ENCODE results near the gene ASPSCR1.
"Not testable (repeated sequence)": the region's sequence is repeated elsewhere in the genome, so short reads cannot be mapped to it uniquely, and the experiment has no call there.

Gene ASPSCR1

DNA sequence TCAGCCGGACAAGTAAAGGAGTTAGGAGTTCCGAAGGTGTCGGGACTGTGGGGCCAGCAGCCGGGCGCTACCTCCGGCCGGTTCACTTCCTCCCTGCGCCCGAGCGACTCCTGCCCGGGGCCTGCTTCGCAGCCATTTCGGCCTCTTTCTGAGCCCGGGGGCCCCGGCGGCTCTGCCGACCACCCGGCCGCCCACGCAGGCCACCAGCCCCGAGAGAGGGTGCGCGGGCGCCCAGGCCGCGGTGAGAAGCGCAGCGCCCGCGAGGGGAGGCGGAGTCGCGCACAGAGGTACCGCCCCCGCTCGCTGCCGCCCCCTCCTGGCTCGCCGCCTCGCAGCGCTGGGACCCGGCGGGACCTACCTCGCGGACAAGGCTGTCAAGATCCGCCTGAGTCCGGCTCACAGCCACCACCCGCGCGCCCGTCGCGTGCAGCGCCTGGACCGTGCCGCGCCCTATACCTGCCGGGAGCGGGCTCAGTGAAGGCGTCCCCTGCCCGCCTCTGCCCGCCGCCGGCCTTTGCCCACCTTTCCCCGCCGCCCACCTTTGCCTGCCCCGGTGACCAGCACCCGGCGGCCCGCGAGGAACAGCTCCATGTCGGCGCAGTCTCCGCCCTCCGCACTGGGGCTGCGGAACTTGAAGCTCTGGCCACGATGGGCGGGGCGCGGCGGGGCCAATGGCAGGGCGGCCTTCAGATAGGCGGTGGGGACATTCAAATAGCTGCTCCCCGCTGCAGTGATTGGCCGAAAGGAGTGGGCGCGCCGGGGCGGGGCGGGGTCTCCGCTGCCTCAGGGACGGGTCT, 59.9 kb downstream of the ASPSCR1 start, which contains the start of gene DCXR:
TSS of gene DCXR (minus strand) at position 606 of the 797 bp plus-strand sequence. CDS start at position 591, 15 bp downstream.
- Histone ChIP-seq H3K9me3 (ENCODE audit: control insufficient read depth in 1 of 2, low read length in 2 of 2) (no peaks in the 10 kb centered on the region), H3K36me3 (ENCODE audit: control insufficient read depth in 1 of 2, insufficient read depth in 2 of 2, low read length in 2 of 2) (no peaks in the 10 kb centered on the region), H3K4me1 (ENCODE audit: control insufficient read depth in 1 of 2, insufficient read depth in 2 of 2, low read length in 2 of 2) (peaks cover 8 to 18% of the 10 kb centered on the region in 2 donors), H3K27ac (ENCODE audit: low read length) (peak within 1 kb of the TSS; percentile 51), H3K4me3 (ENCODE audit: low read depth in 1 of 2, low read length in 2 of 2) (peak within 1 kb of the TSS; percentile 64 to 73), H3K27me3 (ENCODE audit: low read depth, low read length) (no peaks in the 10 kb centered on the region)

DNA sequence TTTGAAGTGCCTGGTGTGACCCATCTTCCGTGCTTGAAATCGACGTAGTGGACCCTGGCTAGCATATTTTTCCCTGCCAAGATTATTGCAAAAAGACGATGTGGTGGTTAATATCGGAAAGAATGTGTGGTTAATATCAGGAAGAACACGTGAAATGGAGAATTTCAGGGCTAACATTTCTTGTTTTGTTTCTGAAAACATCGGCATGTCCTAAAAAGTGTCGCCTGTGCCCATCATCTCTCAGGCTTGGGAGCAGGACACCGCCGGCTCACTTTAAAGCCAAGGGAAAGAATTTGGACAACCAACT, 60.4 kb downstream of the ASPSCR1 start:
- Histone ChIP-seq H3K9me3 (ENCODE audit: control insufficient read depth in 1 of 2, low read length in 2 of 2) (no peaks in the 10 kb centered on the region), H3K4me3 (ENCODE audit: low read depth in 1 of 2, low read length in 2 of 2) (peak overlapping the region; percentile 59 to 73), H3K4me1 (ENCODE audit: control insufficient read depth in 1 of 2, insufficient read depth in 2 of 2, low read length in 2 of 2) (peaks cover 8 to 17% of the 10 kb centered on the region in 2 donors), H3K27me3 (ENCODE audit: low read depth, low read length) (no peaks in the 10 kb centered on the region), H3K36me3 (ENCODE audit: control insufficient read depth in 1 of 2, insufficient read depth in 2 of 2, low read length in 2 of 2) (no peaks in the 10 kb centered on the region), H3K27ac (ENCODE audit: low read length) (no peak overlapping the region)

DNA sequence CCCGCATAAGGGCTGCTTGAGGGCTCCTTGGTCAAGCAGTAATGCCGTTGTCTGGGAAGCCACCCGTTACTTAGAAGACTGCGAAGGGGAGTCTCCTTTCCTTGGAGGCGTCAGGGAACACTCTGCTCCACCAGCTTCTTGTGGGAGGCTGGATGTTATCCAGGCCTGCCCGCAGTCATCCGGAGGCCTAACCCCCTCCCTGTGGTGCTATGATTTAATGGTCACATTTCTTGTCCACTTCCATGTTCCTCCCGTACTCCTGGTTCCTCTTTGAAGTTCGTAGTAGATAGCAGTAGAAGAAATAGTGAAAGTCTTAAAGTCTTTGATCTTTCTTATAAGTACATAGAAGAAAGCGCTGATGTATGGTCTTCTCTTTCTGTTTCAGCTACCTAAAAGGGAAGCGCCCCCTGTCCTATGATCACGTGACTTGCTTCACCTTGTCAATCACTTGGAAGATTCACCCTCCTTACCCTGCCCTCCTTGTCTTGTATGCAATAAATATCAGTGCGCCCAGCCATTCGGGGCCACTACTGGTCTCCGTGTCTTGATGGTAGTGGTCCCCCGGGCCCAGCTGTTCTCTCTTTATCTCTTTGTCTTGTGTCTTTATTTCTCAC, 61.5 kb downstream of the ASPSCR1 start:
- H3K27ac ChIP-seq (ENCODE audit: low read length) = not testable (repeated sequence)

DNA sequence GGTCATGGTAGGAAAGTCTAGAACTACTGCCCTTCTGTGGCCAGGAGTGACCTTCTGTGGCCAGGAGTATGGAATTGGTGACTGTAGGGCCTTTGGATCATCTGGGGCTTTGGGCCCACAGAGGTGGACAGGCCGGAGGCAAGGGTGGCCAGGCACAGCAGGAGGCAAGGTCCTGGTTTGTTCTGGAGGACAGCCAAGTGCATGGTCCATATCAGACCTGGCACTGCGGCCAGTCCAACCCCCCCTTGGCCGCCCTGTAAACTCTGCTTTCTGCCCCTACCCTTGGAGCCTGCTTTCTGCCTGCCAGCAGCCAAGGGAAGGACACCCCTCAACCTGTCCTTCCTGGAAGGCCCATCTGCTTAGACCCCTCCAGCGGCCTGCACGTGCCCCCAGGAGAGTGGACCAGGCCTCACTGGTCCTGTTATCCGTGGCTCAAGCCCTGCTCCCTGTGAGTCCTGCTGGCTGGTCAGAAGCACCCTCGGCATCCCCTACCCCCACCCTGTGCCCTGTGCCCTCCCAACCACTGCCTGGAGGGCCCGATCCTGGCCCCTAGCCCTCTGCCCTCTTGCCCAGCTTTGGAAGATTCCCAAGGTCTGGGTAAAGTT, 62.4 kb downstream of the ASPSCR1 start:
- H3K27me3 ChIP-seq (ENCODE audit: low read depth, low read length) = no peaks in the 10 kb centered on the region
- H3K36me3 ChIP-seq (ENCODE audit: control insufficient read depth in 1 of 2, insufficient read depth in 2 of 2, low read length in 2 of 2) = no peaks in the 10 kb centered on the region

More for the DNA sequence above, 61.5 kb downstream of the ASPSCR1 start:
- H3K27me3 ChIP-seq (ENCODE audit: low read depth, low read length); H3K4me3 ChIP-seq (ENCODE audit: low read depth in 1 of 2, low read length in 2 of 2); H3K36me3 ChIP-seq (ENCODE audit: control insufficient read depth in 1 of 2, insufficient read depth in 2 of 2, low read length in 2 of 2); H3K9me3 ChIP-seq (ENCODE audit: control insufficient read depth in 1 of 2, low read length in 2 of 2): not testable (repeated sequence)
- H3K4me1 ChIP-seq (ENCODE audit: control insufficient read depth in 1 of 2, insufficient read depth in 2 of 2, low read length in 2 of 2) = peaks cover 8 to 17% of the 10 kb centered on the region in 2 donors

DNA sequence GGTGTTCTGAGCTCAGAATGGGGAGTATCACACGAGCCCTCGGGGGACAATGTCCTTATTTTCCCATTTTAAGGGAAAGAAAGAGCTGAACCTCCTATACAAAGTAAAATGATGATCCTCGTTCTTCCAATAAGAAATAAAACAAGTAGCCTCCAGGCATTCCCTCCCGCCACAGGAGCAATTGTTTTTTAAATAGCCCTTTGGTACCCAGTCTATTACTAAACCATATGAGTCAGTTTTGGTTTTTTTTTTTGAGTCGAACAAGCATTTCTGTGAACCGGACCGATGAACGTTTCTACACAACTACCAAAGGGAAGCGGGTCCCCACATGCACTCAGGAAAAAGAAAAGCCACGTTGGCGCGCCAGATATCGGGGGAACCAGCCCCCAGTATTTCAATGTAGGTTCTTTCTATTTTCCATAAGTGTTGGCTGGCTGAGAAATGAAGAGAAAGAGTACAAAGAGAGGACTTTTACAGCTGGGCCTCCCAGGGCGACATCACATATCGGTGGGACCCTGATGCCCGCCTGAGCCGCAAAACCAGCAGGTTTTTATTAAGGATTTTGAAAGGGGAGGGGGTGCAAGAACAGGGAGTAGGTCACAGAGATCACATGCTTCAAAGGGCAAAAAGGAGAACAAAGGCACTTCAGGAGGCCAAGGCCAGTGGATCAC, 63.9 kb downstream of the ASPSCR1 start:
- Histone ChIP-seq H3K4me1 (ENCODE audit: control insufficient read depth in 1 of 2, insufficient read depth in 2 of 2, low read length in 2 of 2) (peaks cover 8 to 12% of the 10 kb centered on the region in 2 donors), H3K36me3 (ENCODE audit: control insufficient read depth in 1 of 2, insufficient read depth in 2 of 2, low read length in 2 of 2) (no peaks in the 10 kb centered on the region), H3K9me3 (ENCODE audit: control insufficient read depth in 1 of 2, low read length in 2 of 2) (no peaks in the 10 kb centered on the region), H3K27ac (ENCODE audit: low read length) (no peak overlapping the region), H3K4me3 (ENCODE audit: low read depth in 1 of 2, low read length in 2 of 2) (no peak overlapping the region), H3K27me3 (ENCODE audit: low read depth, low read length) (no peaks in the 10 kb centered on the region)

More for the DNA sequence above, 62.4 kb downstream of the ASPSCR1 start:
- Histone ChIP-seq H3K4me1 (ENCODE audit: control insufficient read depth in 1 of 2, insufficient read depth in 2 of 2, low read length in 2 of 2) (peaks cover 8 to 17% of the 10 kb centered on the region in 2 donors), H3K4me3 (ENCODE audit: low read depth in 1 of 2, low read length in 2 of 2) (no peak overlapping the region), H3K27ac (ENCODE audit: low read length) (no peak overlapping the region), H3K9me3 (ENCODE audit: control insufficient read depth in 1 of 2, low read length in 2 of 2) (no peaks in the 10 kb centered on the region)

DNA sequence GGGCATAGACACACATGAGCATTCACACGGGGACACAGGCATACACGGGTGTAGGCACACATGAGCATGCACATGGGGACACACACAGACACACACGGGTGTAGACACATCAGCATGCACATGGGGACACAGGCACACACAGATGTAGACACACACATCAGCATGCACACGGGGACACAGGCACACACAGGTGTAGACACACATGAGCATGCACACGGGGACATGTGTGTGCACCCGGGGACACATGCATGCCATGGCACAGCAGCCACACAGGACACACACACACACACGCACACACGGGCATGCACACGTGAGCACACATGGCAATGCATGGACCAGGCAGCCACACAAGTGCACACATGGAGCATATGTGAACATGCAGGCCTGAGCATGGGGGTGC, 65.2 kb downstream of the ASPSCR1 start:
- H3K4me1 ChIP-seq (ENCODE audit: control insufficient read depth in 1 of 2, insufficient read depth in 2 of 2, low read length in 2 of 2) = peaks cover 4 to 5% of the 10 kb centered on the region in 2 donors
- H3K4me3 ChIP-seq (ENCODE audit: low read depth in 1 of 2, low read length in 2 of 2) = no peak overlapping the region
- H3K36me3 ChIP-seq (ENCODE audit: control insufficient read depth in 1 of 2, insufficient read depth in 2 of 2, low read length in 2 of 2) = peaks cover 5 to 8% of the 10 kb centered on the region in 2 donors

DNA sequence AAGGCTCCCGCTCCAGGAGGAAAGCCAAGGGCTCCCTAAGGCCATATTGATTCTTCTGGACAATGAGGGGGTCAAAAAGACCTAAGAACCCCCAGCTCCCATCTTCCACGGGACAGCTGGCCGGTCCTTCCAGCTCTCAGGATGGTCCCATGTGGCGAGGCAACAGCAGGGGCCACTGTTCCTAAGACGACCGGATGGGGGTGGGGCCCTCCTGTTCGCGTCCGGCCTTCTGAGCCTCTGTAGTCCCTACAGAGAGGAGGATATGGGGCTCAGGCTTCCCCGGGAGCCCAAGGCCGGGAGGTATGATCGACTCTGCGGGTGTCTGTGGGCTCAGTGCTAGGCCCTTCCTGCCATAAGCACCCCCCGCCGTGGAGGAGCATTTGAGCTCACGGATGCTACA, 66.1 kb downstream of the ASPSCR1 start:
- Histone ChIP-seq H3K9me3 (ENCODE audit: control insufficient read depth in 1 of 2, low read length in 2 of 2) (no peaks in the 10 kb centered on the region), H3K4me3 (ENCODE audit: low read depth in 1 of 2, low read length in 2 of 2) (no peak overlapping the region), H3K27ac (ENCODE audit: low read length) (no peak overlapping the region), H3K4me1 (ENCODE audit: control insufficient read depth in 1 of 2, insufficient read depth in 2 of 2, low read length in 2 of 2) (no peaks in the 10 kb centered on the region), H3K27me3 (ENCODE audit: low read depth, low read length) (no peaks in the 10 kb centered on the region), H3K36me3 (ENCODE audit: control insufficient read depth in 1 of 2, insufficient read depth in 2 of 2, low read length in 2 of 2) (peaks cover 5 to 15% of the 10 kb centered on the region in 2 donors)

More for the DNA sequence above, 65.2 kb downstream of the ASPSCR1 start:
- Histone ChIP-seq H3K27me3 (ENCODE audit: low read depth, low read length) (no peaks in the 10 kb centered on the region), H3K27ac (ENCODE audit: low read length) (no peak overlapping the region), H3K9me3 (ENCODE audit: control insufficient read depth in 1 of 2, low read length in 2 of 2) (no peaks in the 10 kb centered on the region)

DNA sequence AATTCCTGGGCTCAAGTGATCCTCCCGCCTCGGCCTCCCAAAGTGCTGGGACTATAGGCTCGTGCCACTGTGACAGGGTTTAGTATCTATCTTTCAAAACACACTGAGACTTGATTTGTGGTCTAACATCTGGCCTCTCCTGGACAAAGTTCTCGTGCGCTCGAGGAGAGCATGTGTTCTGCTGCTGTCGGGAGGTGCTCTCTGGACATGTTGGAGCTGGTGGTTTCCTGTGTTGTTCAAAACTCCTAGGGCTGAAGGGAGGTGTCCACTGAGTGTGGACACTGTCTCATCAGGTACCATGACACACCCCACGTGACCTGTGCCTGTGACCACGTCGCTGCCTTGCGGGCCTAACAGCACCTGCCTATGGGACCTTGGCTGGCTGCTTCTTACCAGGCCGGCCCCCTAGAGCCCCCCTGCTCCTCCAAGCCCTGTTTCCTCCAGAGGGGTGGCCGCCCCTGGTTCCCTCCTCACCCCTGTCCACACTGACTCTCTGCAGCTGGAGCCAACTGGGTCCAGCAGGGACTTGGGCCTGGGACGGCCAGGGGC, 68.6 kb downstream of the ASPSCR1 start:
- H3K4me1 ChIP-seq (ENCODE audit: control insufficient read depth in 1 of 2, insufficient read depth in 2 of 2, low read length in 2 of 2) = peaks cover 0 to 11% of the 10 kb centered on the region in 2 donors

DNA sequence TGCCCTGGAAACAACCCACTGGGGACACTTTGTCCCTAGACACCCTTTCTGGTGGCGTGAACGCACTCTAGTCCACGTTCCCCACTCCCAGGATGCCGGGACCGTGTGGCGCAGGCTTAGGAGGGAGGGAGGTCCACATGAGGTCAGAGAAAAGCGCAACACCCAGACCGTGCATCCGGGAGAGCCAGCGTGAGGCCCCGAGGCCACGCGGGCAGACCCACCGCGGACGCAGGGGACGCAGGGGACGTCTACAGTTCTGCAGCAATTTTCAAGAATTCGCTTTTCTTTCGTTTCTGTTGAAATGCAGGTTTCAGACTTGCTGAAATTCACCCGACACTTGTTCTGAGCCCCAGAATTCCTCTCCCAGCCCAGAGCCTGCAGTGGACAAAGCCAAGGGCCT, 69.5 kb downstream of the ASPSCR1 start:
- no peak overlapping the region for H3K4me3 ChIP-seq (ENCODE audit: low read depth in 1 of 2, low read length in 2 of 2)
- H3K4me1 ChIP-seq (ENCODE audit: control insufficient read depth in 1 of 2, insufficient read depth in 2 of 2, low read length in 2 of 2) = peaks cover 0 to 12% of the 10 kb centered on the region in 2 donors
- no peaks in the 10 kb centered on the region for H3K9me3 ChIP-seq (ENCODE audit: control insufficient read depth in 1 of 2, low read length in 2 of 2)
- H3K27ac ChIP-seq (ENCODE audit: low read length) = no peak overlapping the region
- H3K27me3 ChIP-seq (ENCODE audit: low read depth, low read length) = no peaks in the 10 kb centered on the region
- peaks cover 5 to 33% of the 10 kb centered on the region in 2 donors for H3K36me3 ChIP-seq (ENCODE audit: control insufficient read depth in 1 of 2, insufficient read depth in 2 of 2, low read length in 2 of 2)

More for the DNA sequence above, 68.6 kb downstream of the ASPSCR1 start:
- no peaks in the 10 kb centered on the region for H3K27me3 ChIP-seq (ENCODE audit: low read depth, low read length)
- no peak overlapping the region for H3K27ac ChIP-seq (ENCODE audit: low read length)
- H3K36me3 ChIP-seq (ENCODE audit: control insufficient read depth in 1 of 2, insufficient read depth in 2 of 2, low read length in 2 of 2) = peaks cover 5 to 33% of the 10 kb centered on the region in 2 donors
- H3K9me3 ChIP-seq (ENCODE audit: control insufficient read depth in 1 of 2, low read length in 2 of 2) = no peaks in the 10 kb centered on the region
- H3K4me3 ChIP-seq (ENCODE audit: low read depth in 1 of 2, low read length in 2 of 2) = no peak overlapping the region

DNA sequence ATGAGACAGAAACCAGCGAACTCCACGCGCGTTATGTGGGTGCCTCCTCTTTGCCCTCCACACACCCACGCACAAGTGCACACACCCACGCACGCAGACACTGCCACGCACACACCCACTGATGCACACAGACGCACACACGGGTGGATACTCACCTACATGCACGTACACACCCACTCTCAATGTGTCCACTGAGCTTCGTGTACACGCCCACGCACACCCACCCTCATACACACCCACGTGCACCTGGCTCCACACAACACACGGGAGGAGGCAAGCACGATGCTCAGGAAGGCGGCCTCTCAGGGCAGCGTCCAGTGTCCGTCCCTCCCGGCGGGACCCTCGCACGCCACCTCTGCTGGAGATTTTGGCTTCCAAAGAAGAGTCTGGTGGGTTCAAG, 70.0 kb downstream of the ASPSCR1 start:
- no peak overlapping the region for H3K27ac ChIP-seq (ENCODE audit: low read length)
- peaks cover 5 to 33% of the 10 kb centered on the region in 2 donors for H3K36me3 ChIP-seq (ENCODE audit: control insufficient read depth in 1 of 2, insufficient read depth in 2 of 2, low read length in 2 of 2)
- H3K4me3 ChIP-seq (ENCODE audit: low read depth in 1 of 2, low read length in 2 of 2) = no peak overlapping the region
- H3K4me1 ChIP-seq (ENCODE audit: control insufficient read depth in 1 of 2, insufficient read depth in 2 of 2, low read length in 2 of 2) = peaks cover 0 to 15% of the 10 kb centered on the region in 2 donors
- H3K27me3 ChIP-seq (ENCODE audit: low read depth, low read length) = no peaks in the 10 kb centered on the region
- no peaks in the 10 kb centered on the region for H3K9me3 ChIP-seq (ENCODE audit: control insufficient read depth in 1 of 2, low read length in 2 of 2)

All from muscle layer of duodenum (tissue), 2 donors.